Neural cell (in vitro differentiated cells): ENCODE data around the gene MIOS.

Experiments used
- CTCF ChIP-seq: fragments of 450-650 bp; IDR thresholded peaks from 2 replicates; pipeline ENCODE4 v1.5.1; 2014; ENCODE audit warnings: antibody characterized with exemption, mild to moderate bottlenecking, moderate library complexity; ENCODE audit not compliant: poor library complexity, severe bottlenecking
- EZH2 ChIP-seq: fragments of 200-600, 300-800 bp; shearing (Covaris generic), sonication (generic); IDR thresholded peaks from 2 replicates; pipeline ENCODE4 v1.6.1; 2014; ENCODE audit warnings: antibody characterized with exemption, low read length, borderline replicate concordance, mild to moderate bottlenecking; ENCODE audit not compliant: insufficient read depth, poor library complexity, severe bottlenecking
- POLR2AphosphoS5 ChIP-seq: IDR thresholded peaks from 2 replicates; pipeline ENCODE4 v1.6.1; 2012
- RAD21 ChIP-seq: fragments of 450-650 bp; conservative IDR thresholded peaks from 2 replicates; pipeline ENCODE4 v1.6.1; 2014; ENCODE audit warnings: antibody characterized with exemption, mild to moderate bottlenecking, moderate library complexity
- TAF1 ChIP-seq: IDR thresholded peaks from 2 replicates; pipeline ENCODE4 v1.6.1; 2012; ENCODE audit warnings: low read depth
- TF ChIP-seq, protein P1 (sequence below): IDR thresholded peaks from 2 replicates; pipeline ENCODE4 v1.6.1; 2012; ENCODE audit warnings: borderline replicate concordance

- no peak for TF ChIP-seq CTCF
- TF ChIP-seq RAD21: no peak
- TF ChIP-seq, protein P1, sequence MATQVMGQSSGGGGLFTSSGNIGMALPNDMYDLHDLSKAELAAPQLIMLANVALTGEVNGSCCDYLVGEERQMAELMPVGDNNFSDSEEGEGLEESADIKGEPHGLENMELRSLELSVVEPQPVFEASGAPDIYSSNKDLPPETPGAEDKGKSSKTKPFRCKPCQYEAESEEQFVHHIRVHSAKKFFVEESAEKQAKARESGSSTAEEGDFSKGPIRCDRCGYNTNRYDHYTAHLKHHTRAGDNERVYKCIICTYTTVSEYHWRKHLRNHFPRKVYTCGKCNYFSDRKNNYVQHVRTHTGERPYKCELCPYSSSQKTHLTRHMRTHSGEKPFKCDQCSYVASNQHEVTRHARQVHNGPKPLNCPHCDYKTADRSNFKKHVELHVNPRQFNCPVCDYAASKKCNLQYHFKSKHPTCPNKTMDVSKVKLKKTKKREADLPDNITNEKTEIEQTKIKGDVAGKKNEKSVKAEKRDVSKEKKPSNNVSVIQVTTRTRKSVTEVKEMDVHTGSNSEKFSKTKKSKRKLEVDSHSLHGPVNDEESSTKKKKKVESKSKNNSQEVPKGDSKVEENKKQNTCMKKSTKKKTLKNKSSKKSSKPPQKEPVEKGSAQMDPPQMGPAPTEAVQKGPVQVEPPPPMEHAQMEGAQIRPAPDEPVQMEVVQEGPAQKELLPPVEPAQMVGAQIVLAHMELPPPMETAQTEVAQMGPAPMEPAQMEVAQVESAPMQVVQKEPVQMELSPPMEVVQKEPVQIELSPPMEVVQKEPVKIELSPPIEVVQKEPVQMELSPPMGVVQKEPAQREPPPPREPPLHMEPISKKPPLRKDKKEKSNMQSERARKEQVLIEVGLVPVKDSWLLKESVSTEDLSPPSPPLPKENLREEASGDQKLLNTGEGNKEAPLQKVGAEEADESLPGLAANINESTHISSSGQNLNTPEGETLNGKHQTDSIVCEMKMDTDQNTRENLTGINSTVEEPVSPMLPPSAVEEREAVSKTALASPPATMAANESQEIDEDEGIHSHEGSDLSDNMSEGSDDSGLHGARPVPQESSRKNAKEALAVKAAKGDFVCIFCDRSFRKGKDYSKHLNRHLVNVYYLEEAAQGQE: no peak
- TF ChIP-seq EZH2: no peak
- TF ChIP-seq TAF1: no peak
- TF ChIP-seq POLR2AphosphoS5: no peak
These were observed 13.3 kb upstream of the MIOS start for GRCh38 chr7:7553386-7553785.
